ENCODE results near the gene IGFN1.

DNA sequence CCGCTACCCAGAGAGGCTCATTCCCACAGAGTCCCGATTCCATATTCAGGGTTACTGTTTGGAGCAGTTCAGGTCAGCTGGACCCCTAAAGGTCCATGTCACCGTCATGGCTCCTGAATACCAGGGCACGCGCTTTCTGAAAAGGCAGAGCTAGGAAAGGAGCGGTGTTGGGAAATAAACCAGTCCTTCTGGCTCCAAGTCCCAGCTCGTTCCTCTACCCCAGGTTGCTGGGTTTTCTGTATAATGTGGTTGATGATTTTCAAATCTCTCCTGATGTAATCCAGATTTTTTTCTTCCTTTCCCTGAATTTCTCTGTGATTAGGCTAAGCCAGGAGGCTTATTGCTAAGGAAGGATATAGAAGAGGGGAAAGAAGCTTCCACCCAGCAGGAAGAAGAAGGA lies 78.7 kb downstream of the IGFN1 start:
- TF ChIP-seq, protein P1, sequence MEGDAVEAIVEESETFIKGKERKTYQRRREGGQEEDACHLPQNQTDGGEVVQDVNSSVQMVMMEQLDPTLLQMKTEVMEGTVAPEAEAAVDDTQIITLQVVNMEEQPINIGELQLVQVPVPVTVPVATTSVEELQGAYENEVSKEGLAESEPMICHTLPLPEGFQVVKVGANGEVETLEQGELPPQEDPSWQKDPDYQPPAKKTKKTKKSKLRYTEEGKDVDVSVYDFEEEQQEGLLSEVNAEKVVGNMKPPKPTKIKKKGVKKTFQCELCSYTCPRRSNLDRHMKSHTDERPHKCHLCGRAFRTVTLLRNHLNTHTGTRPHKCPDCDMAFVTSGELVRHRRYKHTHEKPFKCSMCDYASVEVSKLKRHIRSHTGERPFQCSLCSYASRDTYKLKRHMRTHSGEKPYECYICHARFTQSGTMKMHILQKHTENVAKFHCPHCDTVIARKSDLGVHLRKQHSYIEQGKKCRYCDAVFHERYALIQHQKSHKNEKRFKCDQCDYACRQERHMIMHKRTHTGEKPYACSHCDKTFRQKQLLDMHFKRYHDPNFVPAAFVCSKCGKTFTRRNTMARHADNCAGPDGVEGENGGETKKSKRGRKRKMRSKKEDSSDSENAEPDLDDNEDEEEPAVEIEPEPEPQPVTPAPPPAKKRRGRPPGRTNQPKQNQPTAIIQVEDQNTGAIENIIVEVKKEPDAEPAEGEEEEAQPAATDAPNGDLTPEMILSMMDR (IDR thresholded peaks at IDR 0.05; ENCODE audit: low read depth, low read length, poor library complexity, severe bottlenecking) = no peak
- no peak for TF ChIP-seq EZH2phosphoT487 (IDR thresholded peaks at IDR 0.05; ENCODE audit: borderline replicate concordance, low read length)
